SK-N-SH (cell line): Measurements from ENCODE around the gene POU2F3. TPM values are rescaled to one million over a fixed set of nuclear protein-coding genes. Genes with fewer than 3 reads are reported as not detected.

ENCODE experiments used
- CTCF ChIA-PET: fragments of 300-600, 350-600 bp; formaldehyde crosslinking; extraction: SDS; loops from one replicate; lab custom pipeline; 2021; lab: Yijun Ruan, JAX
- POLR2A ChIA-PET: fragments of 350-600 bp; sonication (Branson Sonifier 250); formaldehyde crosslinking; extraction: SDS; loops from one replicate; lab custom pipeline; 2020; ENCODE audit warnings: antibody characterized with exemption, inconsistent platforms; lab: Yijun Ruan, JAX
- DNase-seq: peaks from one replicate; pipeline ENCODE4 v3.0.0; 2012
- H2AFZ ChIP-seq: fragments of 200-600 bp; sonication (generic); 2 replicates; pipeline ENCODE4 v1.8.1; 2016; ENCODE audit warnings: antibody characterized with exemption, mild to moderate bottlenecking, low read depth
- H3F3A ChIP-seq: fragments of 200-600 bp; sonication (generic); replicated peaks from 2 replicates; pipeline ENCODE3; 2016; ENCODE audit warnings: antibody characterized with exemption, mild to moderate bottlenecking; ENCODE audit not compliant: insufficient read depth
- H3K27ac ChIP-seq, 2 experiments: fragments of 200-500 bp in 1 of 2; fragments of 200-600 bp in 1 of 2; sonication (Bioruptor generic) in 1 of 2; sonication (generic), shearing (Covaris generic) in 1 of 2; 2 replicates each; pipeline versions ENCODE4 v1.5.1 to v1.6.1; 2014 to 2016; ENCODE audit warnings: low read depth in 2 of 2, inconsistent platforms in 1 of 2, low read length in 1 of 2, mild to moderate bottlenecking in 1 of 2, mixed read lengths in 1 of 2
- H3K27me3 ChIP-seq: fragments of 200-600 bp; sonication (generic), shearing (Covaris generic); 2 replicates; pipeline ENCODE4 v1.6.1; 2016; ENCODE audit warnings: mixed run types; ENCODE audit not compliant: insufficient read depth
- H3K36me3 ChIP-seq, 2 experiments: fragments of 200-500 bp in 1 of 2; fragments of 200-600 bp in 1 of 2; sonication (Bioruptor generic) in 1 of 2; sonication (generic) in 1 of 2; replicated peaks in 1 of 2; 2 replicates each; pipeline versions ENCODE3 to v1.5.1; 2014 to 2016; ENCODE audit warnings: low read length in 1 of 2, mild to moderate bottlenecking in 1 of 2; ENCODE audit not compliant: insufficient read depth in 2 of 2, control insufficient read depth in 1 of 2
- H3K4me1 ChIP-seq, 2 experiments: fragments of 200-500 bp in 1 of 2; fragments of 200-600 bp in 1 of 2; sonication (Bioruptor generic) in 1 of 2; sonication (generic), shearing (Covaris generic) in 1 of 2; 2 replicates each; pipeline versions ENCODE4 v1.5.1 to v1.6.1; 2014 to 2016; ENCODE audit warnings: low read depth in 1 of 2, low read length in 1 of 2, mixed run types in 1 of 2; ENCODE audit not compliant: insufficient read depth in 2 of 2, control insufficient read depth in 1 of 2
- H3K4me2 ChIP-seq: fragments of 200-600 bp; sonication (generic), shearing (Covaris generic); 2 replicates; pipeline ENCODE4 v1.6.1; 2017; ENCODE audit warnings: mixed run types
- H3K4me3 ChIP-seq, 2 experiments: fragments of 200-500 bp in 1 of 2; fragments of 200-600 bp in 1 of 2; sonication (Bioruptor generic) in 1 of 2; sonication (generic), shearing (Covaris generic) in 1 of 2; 2 replicates each; pipeline versions ENCODE4 v1.5.1 to v1.8.1; 2014 to 2016; ENCODE audit warnings: low read depth in 2 of 2, inconsistent platforms in 1 of 2, low read length in 1 of 2, mild to moderate bottlenecking in 1 of 2, mixed read lengths in 1 of 2, moderate library complexity in 1 of 2
- H3K79me2 ChIP-seq: fragments of 200-600 bp; sonication (generic); 2 replicates; pipeline ENCODE4 v1.8.1; 2017; ENCODE audit warnings: mild to moderate bottlenecking; ENCODE audit not compliant: insufficient read depth
- H3K9ac ChIP-seq: fragments of 200-600 bp; sonication (generic); 2 replicates; pipeline ENCODE4 v1.6.1; 2017; ENCODE audit warnings: mixed run types
- H3K9me2 ChIP-seq: fragments of 200-600 bp; sonication (generic); 2 replicates; pipeline ENCODE4 v1.6.1; 2017; ENCODE audit warnings: mixed run types
- H3K9me3 ChIP-seq: fragments of 200-600 bp; sonication (generic); 2 replicates; pipeline ENCODE4 v1.6.1; 2017; ENCODE audit warnings: mixed run types, mild to moderate bottlenecking, moderate library complexity
- H4K20me1 ChIP-seq: fragments of 200-600 bp; sonication (generic); 2 replicates; pipeline ENCODE4 v1.6.1; 2017; ENCODE audit warnings: mild to moderate bottlenecking, mixed run types; ENCODE audit not compliant: insufficient read depth
- CTCF ChIP-seq: fragments of 200-600 bp; sonication (generic); IDR thresholded peaks from 2 replicates; pipeline ENCODE4 v1.6.1; 2017; ENCODE audit warnings: antibody characterized with exemption, mild to moderate bottlenecking, moderate library complexity
- EP300 ChIP-seq, 2 experiments: IDR thresholded peaks; 2 replicates each; pipeline versions ENCODE4 v1.4.0 to v1.6.1; 2012; ENCODE audit warnings: borderline replicate concordance in 1 of 2, low read depth in 1 of 2, low read length in 1 of 2
- FOSL2 ChIP-seq: IDR thresholded peaks from 2 replicates; pipeline ENCODE4 v1.4.0; 2012; ENCODE audit warnings: low read depth, mild to moderate bottlenecking, moderate library complexity, borderline replicate concordance
- FOXJ3 ChIP-seq: sonication (generic); formaldehyde crosslinking; IDR thresholded peaks from 2 replicates; pipeline ENCODE4 v1.5.1; 2020; ENCODE audit warnings: mild to moderate bottlenecking, missing genetic modification reagents
- FOXM1 ChIP-seq: IDR thresholded peaks from 2 replicates; pipeline ENCODE4 v1.4.0; 2012; ENCODE audit warnings: low read depth, mild to moderate bottlenecking
- GABPA ChIP-seq: IDR thresholded peaks from 2 replicates; pipeline ENCODE4 v1.4.0; 2012; ENCODE audit warnings: low read depth, mild to moderate bottlenecking
- GATA2 ChIP-seq: sonication (generic); formaldehyde crosslinking; IDR thresholded peaks from 2 replicates; pipeline ENCODE4 v1.5.0; 2020; ENCODE audit warnings: mild to moderate bottlenecking, missing genetic modification reagents
- MXI1 ChIP-seq: IDR thresholded peaks from 2 replicates; pipeline ENCODE4 v1.6.1; 2012; ENCODE audit warnings: mild to moderate bottlenecking, low read depth, low read length, improper control_type of control experiment
- NFIC ChIP-seq: IDR thresholded peaks from 2 replicates; pipeline ENCODE4 v1.4.0; 2012; ENCODE audit warnings: borderline replicate concordance
- RCOR1 ChIP-seq: fragments of 150-350 bp; IDR thresholded peaks from 2 replicates; pipeline ENCODE4 v1.6.1; 2017; ENCODE audit warnings: antibody characterized with exemption, low read length
- REST ChIP-seq: IDR thresholded peaks from 2 replicates; pipeline ENCODE4 v1.6.1; 2012; ENCODE audit warnings: mild to moderate bottlenecking, low read depth, low read length, moderate library complexity
- RXRA ChIP-seq: IDR thresholded peaks from 2 replicates; pipeline ENCODE4 v1.4.0; 2012; ENCODE audit warnings: low read depth, mild to moderate bottlenecking, borderline replicate concordance
- SIN3A ChIP-seq: IDR thresholded peaks from 2 replicates; pipeline ENCODE4 v1.6.1; 2012; ENCODE audit warnings: low read depth, mild to moderate bottlenecking, low read length, moderate library complexity, borderline replicate concordance
- USF1 ChIP-seq: IDR thresholded peaks from 2 replicates; pipeline ENCODE4 v1.4.0; 2012; ENCODE audit warnings: low read depth, borderline replicate concordance
- YY1 ChIP-seq: IDR thresholded peaks from 2 replicates; pipeline ENCODE4 v1.4.0; 2012; ENCODE audit warnings: low read depth, mild to moderate bottlenecking
- ZBTB33 ChIP-seq: IDR thresholded peaks from 2 replicates; pipeline ENCODE4 v1.4.0; 2012; ENCODE audit warnings: low read depth, borderline replicate concordance
- WGBS: methylation state at CpG from one replicate; pipeline ENCODE4 v1.1.6; 2017; ENCODE audit warnings: low lambda C conversion rate; 5-methylcytosine and 5-hydroxymethylcytosine counted together
- polyA plus RNA-seq, 3 experiments: library from polyadenylated mRNA; depleted of rRNA; stranded (reverse); fragments of >200 nt; gene quantifications; 2 replicates each; pipeline ENCODE4 v1.2.3, GENCODE V29; 2012
- TF ChIP-seq, protein P1 (sequence below): IDR thresholded peaks from 2 replicates; pipeline ENCODE4 v1.4.0; 2012; ENCODE audit warnings: low read depth

POU2F3 gene
- polyA plus RNA-seq, 1 of the 3 experiments (the other 2 are of a cell fraction), result 0.02 TPM

DNA sequence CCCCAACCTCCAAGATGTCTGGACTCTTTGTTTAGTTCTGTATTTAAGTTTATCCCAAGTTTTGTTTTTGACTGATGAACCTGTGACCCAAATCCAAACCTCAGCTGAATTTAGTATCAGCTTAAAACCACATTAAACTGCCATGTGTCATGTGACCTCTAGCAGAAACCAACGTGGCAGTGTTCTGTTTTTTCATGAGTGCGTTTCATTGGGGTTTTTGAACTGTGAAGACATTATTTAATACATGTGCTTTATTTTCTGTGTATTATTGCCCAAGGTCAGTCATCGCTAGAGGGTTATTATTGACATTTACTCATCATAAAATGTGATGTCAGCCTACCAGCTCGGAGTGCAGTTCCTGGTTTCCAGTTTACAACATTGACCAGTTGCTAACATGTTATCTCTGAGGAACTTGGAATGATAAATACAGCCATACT, 86.9 kb downstream of the POU2F3 start:
- Histone ChIP-seq H3K4me2 (peak overlapping the region; percentile 84), H3K9ac (0 out of 2 replicates have a peak overlapping the region, but pooled peaks have one; percentile 92), H3F3A (peaks cover 25% of the 10 kb centered on the region), H3K4me3 (no peak overlapping the region), H2AFZ (no peak overlapping the region), H4K20me1 (no peaks in the 10 kb centered on the region), H3K27ac (peak overlapping the region in 1 of 2 experiments; percentile 85; a peak in 2 of 4 replicates), H3K9me2 (no peaks in the 10 kb centered on the region), H3K79me2 (peaks cover 29% of the 10 kb centered on the region), H3K27me3 (no peaks in the 10 kb centered on the region), H3K36me3 (peaks cover 10 to 15% of the 10 kb centered on the region in 2 experiments), H3K9me3 (no peaks in the 10 kb centered on the region), H3K4me1 (peaks cover 9 to 34% of the 10 kb centered on the region in 2 experiments)
- ChIA-PET CTCF (interaction anchor here (1.1 to 3.5 kb wide), 5 partner anchors 9 to 358 kb away, joined by 3 to 29 read pairs (median 6); partner anchors contain the start of gene ARHGEF12), POLR2A (no interaction called here)
- TF ChIP-seq USF1 (peak; percentile 60; the same call in 1 of the 2 replicates), FOXM1 (no peak)
- 73% methylated on average over 4 of the region's 4 CpGs for WGBS
- no peak for DNase-seq

DNA sequence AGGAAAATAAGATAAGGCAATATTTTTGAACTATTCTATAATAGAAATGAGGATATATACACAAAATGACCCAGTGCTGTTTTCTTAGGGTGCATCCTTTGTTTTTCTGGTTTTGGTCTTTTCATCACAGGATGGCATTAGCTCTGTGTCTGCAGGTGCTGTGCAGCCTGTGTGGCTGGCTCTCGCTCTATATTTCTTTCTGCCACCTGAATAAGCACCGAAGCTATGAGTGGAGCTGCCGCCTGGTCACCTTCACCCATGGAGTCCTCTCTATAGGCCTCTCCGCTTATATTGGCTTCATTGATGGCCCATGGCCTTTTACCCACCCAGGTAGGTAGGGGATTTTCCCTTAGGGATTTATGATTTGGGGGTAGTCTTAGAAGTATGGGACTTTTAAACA, 87.4 kb downstream of the POU2F3 start:
- TF ChIP-seq, protein P1, sequence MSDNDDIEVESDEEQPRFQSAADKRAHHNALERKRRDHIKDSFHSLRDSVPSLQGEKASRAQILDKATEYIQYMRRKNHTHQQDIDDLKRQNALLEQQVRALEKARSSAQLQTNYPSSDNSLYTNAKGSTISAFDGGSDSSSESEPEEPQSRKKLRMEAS, result no peak
- no peak for TF ChIP-seq YY1
- TF ChIP-seq NFIC, result no peak
- TF ChIP-seq FOSL2, result no peak
- TF ChIP-seq GABPA, result no peak
- TF ChIP-seq MXI1, result no peak
- TF ChIP-seq GATA2 (CRISPR knock-in tag), result no peak
- TF ChIP-seq FOXJ3 (CRISPR knock-in tag), result no peak
- TF ChIP-seq SIN3A, result no peak
- no peak for TF ChIP-seq RXRA
- no peak for TF ChIP-seq CTCF
- no peak for TF ChIP-seq ZBTB33
- TF ChIP-seq RCOR1, result no peak
- TF ChIP-seq EP300 (IDR thresholded peaks at IDR 0.05; ENCODE audit: borderline replicate concordance in 1 of 2, low read depth in 1 of 2, low read length in 1 of 2), result no peak
- no peak for TF ChIP-seq REST
- Histone ChIP-seq H3K27ac (no peak overlapping the region), H3K9me2 (no peaks in the 10 kb centered on the region), H4K20me1 (no peaks in the 10 kb centered on the region), H2AFZ (no peak overlapping the region), H3K4me2 (peak overlapping the region; percentile 23; the same call in 1 of the 2 replicates), H3K79me2 (peaks cover 34% of the 10 kb centered on the region), H3F3A (peaks cover 29% of the 10 kb centered on the region), H3K9me3 (no peaks in the 10 kb centered on the region), H3K9ac (no peak overlapping the region), H3K4me3 (no peak overlapping the region), H3K4me1 (peaks cover 9 to 39% of the 10 kb centered on the region in 2 experiments), H3K36me3 (peaks cover 10 to 15% of the 10 kb centered on the region in 2 experiments), H3K27me3 (no peaks in the 10 kb centered on the region)
- 97% methylated on average over 4 of the region's 4 CpGs for WGBS
- DNase-seq, result no peak
- CTCF ChIA-PET, result interaction anchor here (1.6 to 3.5 kb wide), 3 partner anchors 9 to 27 kb away, joined by 6 to 29 read pairs (median 8); partner anchors contain the start of gene ARHGEF12
- POLR2A ChIA-PET, result interaction anchor here (0.6 kb wide), 1 partner anchor 137 kb away, joined by 3 read pairs; no protein-coding TSS in a partner anchor
